Activated T-helper 1 cell treated with anti-CD3 and anti-CD28 coated beads, Interleukin-12 subunit alpha, Interleukin-12 subunit beta, Interleukin-2, Interleukin-4 antibody, amounts not matched to agents 30 ng/mL and 10 ng/mL and 1 ng/mL, durations not matched to agents 14 hours and 24 hours and 36 hours (primary cell): Measurements from ENCODE around the gene EPS15. TPM values are rescaled to one million over a fixed set of nuclear protein-coding genes. Genes with fewer than 3 reads are reported as not detected.
"Not testable (repeated sequence)": the region's sequence is repeated elsewhere in the genome, so short reads cannot be mapped to it uniquely, and the experiment has no call there.

Experiments used
- DNase-seq: peaks from one replicate; pipeline ENCODE4 v3.0.0; 2021; ENCODE audit warnings: low spot score
- H3K27ac Mint-ChIP-seq: one replicate; pipeline ENCODE4 v1.8.0; 2021; ENCODE audit warnings: mild to moderate bottlenecking, mixed read lengths
- H3K27me3 Mint-ChIP-seq: one replicate; pipeline ENCODE4 v1.8.0; 2022; ENCODE audit warnings: mild to moderate bottlenecking, moderate library complexity, mixed read lengths; ENCODE audit not compliant: insufficient read depth
- H3K36me3 Mint-ChIP-seq: one replicate; pipeline ENCODE4 v1.8.0; 2021; ENCODE audit warnings: low read depth, mixed read lengths
- H3K4me1 Mint-ChIP-seq: one replicate; pipeline ENCODE4 v1.8.0; 2021; ENCODE audit warnings: low read depth, mixed read lengths
- H3K4me3 Mint-ChIP-seq: one replicate; pipeline ENCODE4 v1.8.0; 2021; ENCODE audit warnings: mild to moderate bottlenecking, moderate library complexity, mixed read lengths
- H3K9me3 Mint-ChIP-seq: one replicate; pipeline ENCODE4 v1.8.0; 2021; ENCODE audit warnings: mixed read lengths
- intact Hi-C: fragments of 100-400 bp; cut with micrococcal nuclease; formaldehyde crosslinking; loops from one replicate; pipeline ENCODE4 v1.15.1; 2024
- total RNA-seq: library from RNA; stranded (reverse); gene quantifications from 2 replicates; pipeline ENCODE4 v1.2.3, GENCODE V29; 2022

The EPS15 gene
- total RNA-seq, 1 donor from 2014 or later: 55.5 TPM

DNA sequence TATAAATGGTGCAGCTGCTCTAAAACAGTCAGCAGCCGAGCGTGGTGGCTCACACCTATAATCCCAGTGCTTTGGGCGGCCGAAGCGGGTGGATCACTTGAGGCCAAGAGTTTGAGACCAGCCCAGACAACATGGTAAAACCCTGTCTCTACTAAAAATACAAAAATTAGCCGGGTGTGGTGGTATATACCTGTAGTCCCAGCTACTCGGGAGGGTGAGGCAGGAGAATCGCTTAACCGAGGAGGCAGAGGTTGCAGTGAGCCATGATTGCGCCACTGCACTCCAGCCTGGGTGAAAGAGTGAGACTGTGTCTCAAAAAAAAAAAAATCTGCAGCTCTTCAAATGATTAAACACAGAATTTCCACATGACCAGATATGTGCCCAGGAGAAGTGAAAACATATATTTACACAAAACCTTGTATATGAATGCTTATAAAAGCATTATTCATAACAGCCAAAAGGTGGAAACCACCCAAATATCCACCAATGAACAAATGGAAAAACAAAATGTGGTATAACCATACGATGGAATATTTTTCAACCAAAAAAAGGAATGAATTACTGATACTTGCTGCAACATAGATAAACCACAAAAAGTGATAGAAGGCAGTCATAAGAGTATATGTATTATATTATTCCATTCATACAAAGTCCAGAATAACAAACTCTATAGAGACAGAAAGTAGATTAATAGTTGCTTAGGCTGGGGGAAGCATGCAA is 14.1 kb downstream of the EPS15 start:
- intact Hi-C loops: loop anchor here (1.0 kb wide), 2 partner anchors 14 to 36 kb away; partner anchors contain the start of gene EPS15
- Mint-ChIP-seq H3K27me3 (no peaks in the 10 kb centered on the region), H3K4me3 (no peak overlapping the region), H3K27ac (peak overlapping the region; percentile 77), H3K9me3 (peaks cover under 1% of the 10 kb centered on the region), H3K36me3 (peaks cover 13% of the 10 kb centered on the region), H3K4me1 (peaks cover 28% of the 10 kb centered on the region)
- DNase-seq: no peak

GRCh38 chr1:51501218-51501630 is 17.8 kb downstream of the EPS15 start:
- not testable (repeated sequence) for DNase-seq, H3K27ac Mint-ChIP-seq, H3K4me3 Mint-ChIP-seq, H3K27me3 Mint-ChIP-seq
- intact Hi-C loops: loop anchor here (2.0 kb wide), 1 partner anchor 56 kb away; no protein-coding TSS in a partner anchor
- H3K9me3 Mint-ChIP-seq: peaks cover 10% of the 10 kb centered on the region
- H3K36me3 Mint-ChIP-seq: peaks cover 25% of the 10 kb centered on the region
- H3K4me1 Mint-ChIP-seq: peaks cover 20% of the 10 kb centered on the region

GRCh38 chr1:51499694-51500093 is 19.4 kb downstream of the EPS15 start:
- Mint-ChIP-seq H3K4me1 (peaks cover 12% of the 10 kb centered on the region), H3K36me3 (peaks cover 19% of the 10 kb centered on the region), H3K4me3 (no peak overlapping the region), H3K27ac (no peak overlapping the region), H3K9me3 (peaks cover 10% of the 10 kb centered on the region), H3K27me3 (no peaks in the 10 kb centered on the region)
- no peak for DNase-seq
- intact Hi-C loops: loop anchor here (2.0 kb wide), 1 partner anchor 55 kb away; no protein-coding TSS in a partner anchor

- Mint-ChIP-seq H3K36me3 (peaks cover 19% of the 10 kb centered on the region), H3K27ac (no peak overlapping the region), H3K4me1 (peaks cover 19% of the 10 kb centered on the region), H3K4me3 (no peak overlapping the region), H3K27me3 (no peaks in the 10 kb centered on the region), H3K9me3 (peaks cover 10% of the 10 kb centered on the region)
- intact Hi-C loops: no loop called here
- DNase-seq: no peak
Observed at GRCh38 chr1:51498924-51499323, 20.1 kb downstream of the EPS15 start.

DNA sequence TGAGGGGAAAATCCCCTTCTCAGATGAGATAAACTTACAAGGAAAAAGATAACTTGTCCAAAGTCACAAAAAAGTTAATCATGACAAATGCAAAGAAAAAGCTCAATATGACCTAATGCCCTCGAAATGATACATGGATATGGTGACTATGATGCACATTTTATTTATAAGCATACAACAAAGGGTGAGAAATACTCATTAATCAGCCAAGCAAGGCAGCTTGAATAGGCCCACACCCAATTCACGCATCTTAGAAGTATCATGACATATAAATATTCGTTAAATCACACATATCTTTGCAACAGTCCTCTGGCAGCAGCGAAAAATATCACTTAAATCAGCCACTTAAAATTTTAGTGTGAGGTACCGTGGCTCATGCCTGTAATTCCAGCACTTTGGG is 21.7 kb downstream of the EPS15 start:
- peaks cover 25% of the 10 kb centered on the region for H3K4me1 Mint-ChIP-seq
- no peak overlapping the region for H3K4me3 Mint-ChIP-seq

GRCh38 chr1:51494138-51494830 is 24.8 kb downstream of the EPS15 start:
- peaks cover 32% of the 10 kb centered on the region for H3K4me1 Mint-ChIP-seq

More for the DNA sequence above, 21.7 kb downstream of the EPS15 start:
- H3K36me3 Mint-ChIP-seq: peaks cover 15% of the 10 kb centered on the region
- intact Hi-C loops: no loop called here
- H3K27me3 Mint-ChIP-seq: no peaks in the 10 kb centered on the region
- H3K27ac Mint-ChIP-seq: no peak overlapping the region
- DNase-seq: no peak
- peaks cover 10% of the 10 kb centered on the region for H3K9me3 Mint-ChIP-seq

GRCh38 chr1:51491166-51491981 is 27.7 kb downstream of the EPS15 start:
- H3K36me3 Mint-ChIP-seq: peaks cover 6% of the 10 kb centered on the region
- no peak overlapping the region for H3K27ac Mint-ChIP-seq
- H3K4me3 Mint-ChIP-seq: no peak overlapping the region
- no peaks in the 10 kb centered on the region for H3K9me3 Mint-ChIP-seq
- peaks cover 30% of the 10 kb centered on the region for H3K4me1 Mint-ChIP-seq
- H3K27me3 Mint-ChIP-seq: no peaks in the 10 kb centered on the region
- no peak for DNase-seq
- intact Hi-C loops: no loop called here

More at GRCh38 chr1:51494138-51494830, 24.8 kb downstream of the EPS15 start:
- H3K4me3 Mint-ChIP-seq: no peak overlapping the region
- no peak overlapping the region for H3K27ac Mint-ChIP-seq
- peaks cover 3% of the 10 kb centered on the region for H3K9me3 Mint-ChIP-seq
- H3K36me3 Mint-ChIP-seq: peaks cover 7% of the 10 kb centered on the region
- intact Hi-C loops: no loop called here
- no peak for DNase-seq
- no peaks in the 10 kb centered on the region for H3K27me3 Mint-ChIP-seq

DNA sequence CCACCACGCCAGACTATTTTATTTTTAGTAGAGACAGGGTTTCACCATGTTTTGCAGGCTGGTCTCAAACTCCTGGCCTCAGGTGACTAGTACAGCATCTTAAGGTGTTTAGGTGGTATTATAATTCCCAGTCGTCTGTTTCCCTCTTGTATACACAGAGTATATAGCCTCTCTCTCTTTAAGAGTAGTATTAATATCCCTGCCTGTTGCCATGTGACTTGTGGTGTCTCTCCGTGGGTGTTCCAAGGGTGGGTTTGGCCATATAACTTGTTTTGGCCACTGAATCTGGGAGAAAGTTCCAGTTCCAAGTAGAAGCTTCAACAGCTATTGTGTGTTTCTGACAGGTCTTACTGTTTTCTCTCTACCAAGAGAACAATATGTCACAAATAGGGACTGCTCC is 29.6 kb downstream of the EPS15 start:
- Mint-ChIP-seq H3K36me3 (peaks cover 6% of the 10 kb centered on the region), H3K4me1 (peaks cover 29% of the 10 kb centered on the region), H3K27me3 (no peaks in the 10 kb centered on the region), H3K4me3 (no peak overlapping the region), H3K27ac (no peak overlapping the region), H3K9me3 (no peaks in the 10 kb centered on the region)
- intact Hi-C loops: no loop called here
- no peak for DNase-seq

- H3K4me1 Mint-ChIP-seq: peaks cover 21% of the 10 kb centered on the region
- intact Hi-C loops: no loop called here
- no peak overlapping the region for H3K27ac Mint-ChIP-seq
- no peak overlapping the region for H3K4me3 Mint-ChIP-seq
- H3K27me3 Mint-ChIP-seq: no peaks in the 10 kb centered on the region
- DNase-seq: no peak
- no peaks in the 10 kb centered on the region for H3K9me3 Mint-ChIP-seq
- H3K36me3 Mint-ChIP-seq: peaks cover 8% of the 10 kb centered on the region
Observed at GRCh38 chr1:51488372-51489050, 30.6 kb downstream of the EPS15 start.

DNA sequence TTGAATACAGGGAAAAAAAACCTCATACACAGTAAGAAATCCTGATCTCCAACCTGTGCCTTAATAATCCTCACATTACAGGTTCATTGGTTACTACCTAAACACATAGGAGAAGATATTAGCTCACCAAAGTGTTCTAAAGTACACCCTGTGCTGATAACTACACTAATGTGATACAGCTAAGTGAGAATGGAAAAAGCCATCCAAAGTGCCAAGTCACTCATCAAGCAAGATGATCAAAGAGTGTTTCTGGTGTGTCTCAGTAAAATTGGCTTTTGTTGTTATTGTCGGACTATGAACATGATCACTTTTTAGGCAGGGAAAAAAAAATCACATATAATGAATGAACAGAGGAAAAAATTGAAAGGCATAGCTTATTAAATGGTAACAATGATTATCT is 31.4 kb downstream of the EPS15 start:
- no peak overlapping the region for H3K27ac Mint-ChIP-seq
- H3K9me3 Mint-ChIP-seq: no peaks in the 10 kb centered on the region
- intact Hi-C loops: no loop called here
- H3K4me3 Mint-ChIP-seq: no peak overlapping the region
- peaks cover 11% of the 10 kb centered on the region for H3K36me3 Mint-ChIP-seq
- peaks cover 20% of the 10 kb centered on the region for H3K4me1 Mint-ChIP-seq
- no peaks in the 10 kb centered on the region for H3K27me3 Mint-ChIP-seq
- no peak for DNase-seq

GRCh38 chr1:51484591-51484990 is 34.5 kb downstream of the EPS15 start:
- Mint-ChIP-seq H3K27ac (no peak overlapping the region), H3K9me3 (peaks cover 12% of the 10 kb centered on the region), H3K4me1 (peaks cover 10% of the 10 kb centered on the region), H3K27me3 (no peaks in the 10 kb centered on the region), H3K4me3 (no peak overlapping the region), H3K36me3 (peaks cover 28% of the 10 kb centered on the region)
- DNase-seq: no peak
- intact Hi-C loops: no loop called here

- Mint-ChIP-seq H3K27ac (no peak overlapping the region), H3K27me3 (no peaks in the 10 kb centered on the region), H3K36me3 (peaks cover 35% of the 10 kb centered on the region), H3K4me1 (peaks cover 17% of the 10 kb centered on the region), H3K9me3 (peaks cover 17% of the 10 kb centered on the region), H3K4me3 (no peak overlapping the region)
- no peak for DNase-seq
- intact Hi-C loops: no loop called here
Observed at GRCh38 chr1:51482881-51483280, 36.2 kb downstream of the EPS15 start.
